GM19324 (cell line): Measurements from ENCODE around the gene TBC1D1.
"Not testable (repeated sequence)": the region's sequence is repeated elsewhere in the genome, so short reads cannot be mapped to it uniquely, and the experiment has no call there.

Experiments
- ATAC-seq: cut with Tn5 transposase; IDR thresholded peaks from one replicate; pipeline ENCODE4 v1.9.1; 2021; ENCODE audit warnings: mild to moderate bottlenecking, moderate library complexity; ENCODE audit not compliant: unreplicated experiment, low FRiP score

TBC1D1 gene

DNA sequence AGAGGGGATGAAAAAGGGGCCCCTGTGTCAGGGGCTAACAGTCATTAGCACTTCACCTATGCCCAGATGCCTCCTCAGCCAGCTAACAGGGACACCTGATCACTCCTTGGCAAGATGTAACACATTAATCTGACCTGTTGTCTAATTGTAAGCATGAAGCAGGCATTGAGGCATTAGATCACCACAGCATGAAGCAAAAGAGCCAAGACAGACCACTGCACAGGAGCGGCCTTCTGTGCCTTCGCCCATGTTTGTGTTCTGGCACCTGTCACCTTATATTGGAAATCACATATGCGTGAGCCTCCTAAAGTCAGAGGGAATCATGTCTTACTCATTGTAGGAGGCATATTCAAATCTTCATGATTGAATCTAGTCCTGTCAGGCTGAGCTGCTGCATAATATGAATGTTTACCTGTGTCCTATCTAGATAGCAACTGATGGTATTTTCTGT, 117.7 kb downstream of the TBC1D1 start:
- no peak for ATAC-seq

DNA sequence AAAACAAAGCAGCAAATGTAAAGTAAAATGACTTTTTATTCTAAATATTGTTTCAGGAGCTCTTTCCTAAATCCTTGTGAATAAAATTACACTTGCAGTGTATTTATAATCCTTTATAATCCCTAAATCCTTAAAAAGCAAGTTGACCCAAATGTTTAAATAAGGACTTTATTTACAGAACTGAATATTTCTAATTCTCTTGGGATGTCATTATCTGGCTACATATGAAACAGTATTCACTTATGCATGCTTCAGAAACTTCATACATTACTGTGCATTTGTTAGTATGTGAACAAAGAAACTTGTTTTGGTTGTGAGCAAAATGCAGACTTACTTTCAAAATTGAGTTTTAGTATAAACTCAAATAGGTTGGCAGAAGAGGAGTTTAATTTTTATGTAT, 118.5 kb downstream of the TBC1D1 start:
- ATAC-seq: no peak

DNA sequence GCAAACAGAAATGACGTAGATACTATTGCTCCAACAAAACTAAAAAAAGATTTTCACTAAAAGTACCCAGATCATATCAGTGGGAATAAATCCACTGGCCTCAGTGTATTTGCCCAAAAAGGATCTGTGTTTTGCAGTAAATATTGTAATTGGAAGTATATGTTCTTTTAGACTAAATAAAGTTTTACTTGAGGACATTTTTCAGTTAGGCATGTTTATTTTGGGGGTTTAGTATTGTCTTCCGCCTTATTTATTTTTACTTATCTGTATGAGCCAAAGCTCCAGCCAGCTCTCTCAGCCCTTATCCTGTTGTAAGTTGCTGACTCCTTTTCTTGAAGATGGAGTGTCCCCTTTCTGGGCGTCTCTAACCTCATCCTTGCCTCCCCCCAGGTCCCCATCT, 119.1 kb downstream of the TBC1D1 start:
- ATAC-seq: no peak

DNA sequence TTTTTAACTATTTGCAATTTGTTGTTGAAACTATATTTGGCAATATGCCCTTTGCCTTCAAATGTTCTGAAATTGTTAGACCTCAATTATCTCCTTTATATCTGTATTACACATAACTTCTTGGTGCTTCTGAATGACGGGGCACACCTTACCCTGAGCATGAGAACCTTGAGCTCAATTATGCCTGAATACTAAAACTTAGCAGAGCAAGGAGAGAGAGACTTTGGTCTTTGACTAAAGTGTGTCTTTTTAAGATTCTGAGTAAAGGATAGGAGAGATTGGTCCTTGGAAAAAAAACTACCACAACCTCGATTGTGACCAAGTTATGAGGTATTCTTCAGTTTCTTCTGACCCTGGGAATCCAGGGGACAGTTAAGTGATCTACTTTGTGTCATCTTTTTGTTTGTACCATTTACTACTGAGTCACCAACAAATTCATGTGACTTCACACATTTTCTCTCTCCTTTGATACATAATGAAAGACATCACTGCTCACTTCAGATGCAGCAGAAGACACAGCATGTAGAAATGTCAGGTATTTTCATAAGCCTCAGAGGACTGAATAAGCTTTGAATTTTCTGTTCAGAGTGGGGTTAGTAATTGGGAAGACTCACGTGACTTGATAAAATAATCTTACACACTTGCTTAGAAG, 120.8 kb downstream of the TBC1D1 start:
- ATAC-seq: no peak

DNA sequence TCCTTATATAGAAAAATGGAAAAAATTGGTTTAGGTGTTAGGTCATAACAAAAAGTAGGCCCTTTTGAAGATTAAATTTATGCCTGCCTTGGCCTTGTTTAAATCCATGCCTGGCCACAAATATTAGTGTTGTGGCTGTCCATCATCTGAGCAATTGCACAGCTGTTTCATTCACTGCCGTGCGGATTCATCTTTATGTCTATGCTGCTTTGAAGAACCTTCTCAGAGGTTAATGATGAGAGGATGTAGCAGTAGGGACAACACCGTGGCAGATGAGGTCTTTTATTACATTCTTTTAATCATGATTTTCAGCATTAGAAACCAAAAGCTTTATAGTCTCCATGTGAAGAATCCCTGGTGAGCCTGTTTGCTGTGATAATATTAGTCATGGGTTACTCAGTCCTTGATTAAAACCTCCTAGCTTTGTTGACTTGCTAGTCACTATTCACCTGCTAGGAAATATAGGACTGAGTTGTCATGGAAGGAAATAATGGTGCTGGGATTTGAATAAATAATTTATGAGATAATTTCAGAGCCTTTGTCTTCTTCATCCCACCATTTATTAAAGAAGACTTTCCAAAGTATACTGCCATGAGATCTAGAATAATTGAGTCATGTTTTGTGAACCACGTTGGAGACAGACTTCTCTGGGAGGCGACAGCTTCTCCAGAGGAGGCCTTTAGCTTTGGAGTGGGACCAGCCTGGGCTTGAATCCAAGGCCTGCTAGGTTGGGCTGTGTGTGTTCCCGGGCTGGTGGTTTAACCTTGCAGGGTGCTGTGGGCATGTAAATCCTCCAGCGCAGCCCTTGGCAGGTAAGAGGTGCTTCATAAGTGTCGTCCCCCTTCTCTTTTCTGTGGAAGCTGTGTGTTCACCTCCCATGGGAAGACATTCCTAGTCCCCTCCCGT, 122.8 kb downstream of the TBC1D1 start:
- no peak for ATAC-seq

DNA sequence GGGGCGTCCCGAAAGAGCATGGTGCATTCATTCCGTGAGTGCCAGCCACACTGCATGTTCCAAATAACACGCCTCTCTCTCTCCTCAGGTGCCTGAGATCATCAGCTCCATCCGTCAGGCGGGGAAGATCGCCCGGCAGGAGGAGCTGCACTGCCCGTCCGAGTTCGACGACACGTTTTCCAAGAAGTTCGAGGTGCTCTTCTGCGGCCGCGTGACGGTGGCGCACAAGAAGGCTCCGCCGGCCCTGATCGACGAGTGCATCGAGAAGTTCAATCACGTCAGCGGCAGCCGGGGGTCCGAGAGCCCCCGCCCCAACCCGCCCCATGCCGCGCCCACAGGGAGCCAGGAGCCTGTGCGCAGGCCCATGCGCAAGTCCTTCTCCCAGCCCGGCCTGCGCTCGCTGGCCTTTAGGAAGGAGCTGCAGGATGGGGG, 123.6 kb downstream of the TBC1D1 start:
- ATAC-seq: no peak

DNA sequence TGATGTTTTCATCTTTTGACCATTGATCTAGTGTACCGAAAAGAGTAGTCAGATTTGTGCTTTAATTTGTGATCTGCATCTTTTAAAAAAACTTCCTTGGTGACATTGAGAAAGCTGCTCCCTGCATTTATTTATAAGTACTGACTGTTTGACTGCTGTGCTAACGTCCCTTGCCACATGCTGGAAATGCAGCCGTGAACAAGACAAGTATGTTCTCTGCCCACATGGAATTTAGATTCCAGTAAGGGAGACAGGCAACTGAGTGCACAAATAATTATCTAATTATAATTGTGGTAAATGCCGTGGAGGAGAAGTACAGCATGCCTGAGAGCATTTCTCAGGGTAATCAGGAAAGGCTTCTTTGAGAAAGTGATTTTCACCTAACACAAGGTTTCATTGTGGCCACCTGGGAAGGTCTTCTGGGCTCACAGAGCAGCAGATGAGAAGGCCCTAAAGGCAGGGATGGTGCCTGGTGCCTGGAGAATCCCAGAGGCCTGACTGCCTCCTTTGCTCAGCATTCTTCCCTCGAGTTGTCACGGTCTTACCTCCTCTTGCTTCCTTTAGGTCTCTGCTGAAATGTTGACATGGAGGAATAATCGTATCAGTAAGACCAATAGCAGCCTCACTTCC, 125.1 kb downstream of the TBC1D1 start:
- ATAC-seq: no peak

DNA sequence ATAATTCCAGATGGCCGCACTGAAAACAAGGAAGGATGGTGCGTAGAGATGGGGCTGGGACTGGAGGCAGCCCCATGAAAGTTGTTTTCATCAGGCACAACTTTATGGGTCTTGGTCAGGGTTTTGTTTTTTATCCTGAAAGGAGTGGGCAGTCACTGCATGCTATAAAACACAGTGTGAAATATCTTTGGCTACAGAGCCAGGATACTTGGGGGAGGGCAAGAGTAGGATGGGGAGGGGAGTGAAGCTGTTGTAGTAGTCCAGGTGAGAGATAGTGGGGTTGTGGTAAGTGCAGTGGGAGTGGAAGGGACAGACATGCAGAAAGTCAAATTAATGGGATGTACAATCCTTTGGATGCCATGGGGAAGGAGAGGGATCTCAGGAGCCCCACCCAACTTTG, 125.8 kb downstream of the TBC1D1 start:
- no peak for ATAC-seq

DNA sequence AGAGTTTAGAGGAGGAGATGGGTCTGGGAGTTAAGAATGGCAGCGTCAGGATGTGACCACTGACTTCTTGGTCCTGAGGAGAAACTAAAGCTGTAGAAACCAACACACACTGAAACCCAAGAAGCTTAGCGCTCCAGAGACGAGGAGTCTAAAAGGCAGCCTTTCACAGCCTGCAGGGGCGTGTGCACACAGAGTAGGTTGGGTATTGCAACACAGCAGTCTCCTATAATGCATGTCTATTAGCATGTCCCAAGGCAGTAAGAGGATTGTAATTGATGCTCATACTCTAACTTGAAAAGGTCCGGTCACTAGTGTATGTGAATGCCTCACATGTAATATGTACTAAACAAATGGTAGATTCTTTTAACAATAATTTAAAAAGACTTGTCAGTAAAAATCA, 126.7 kb downstream of the TBC1D1 start:
- no peak for ATAC-seq

DNA sequence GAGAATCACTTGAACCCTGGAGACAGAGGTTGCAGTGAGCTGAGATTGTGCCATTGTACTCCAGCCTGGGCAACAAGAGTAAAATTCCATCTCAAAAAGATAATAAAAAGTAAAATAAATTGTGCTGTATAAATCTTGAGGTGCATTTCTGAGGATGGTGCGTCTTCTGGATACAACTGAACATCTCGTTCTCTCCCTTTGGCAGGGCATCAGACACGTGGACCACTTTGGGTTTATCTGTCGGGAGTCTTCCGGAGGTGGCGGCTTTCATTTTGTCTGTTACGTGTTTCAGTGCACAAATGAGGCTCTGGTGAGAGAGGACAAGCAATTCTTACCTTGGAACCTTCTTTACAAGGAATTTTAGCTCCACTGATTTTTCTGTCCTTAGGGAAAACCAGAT, 129.5 kb downstream of the TBC1D1 start:
- no peak for ATAC-seq

DNA sequence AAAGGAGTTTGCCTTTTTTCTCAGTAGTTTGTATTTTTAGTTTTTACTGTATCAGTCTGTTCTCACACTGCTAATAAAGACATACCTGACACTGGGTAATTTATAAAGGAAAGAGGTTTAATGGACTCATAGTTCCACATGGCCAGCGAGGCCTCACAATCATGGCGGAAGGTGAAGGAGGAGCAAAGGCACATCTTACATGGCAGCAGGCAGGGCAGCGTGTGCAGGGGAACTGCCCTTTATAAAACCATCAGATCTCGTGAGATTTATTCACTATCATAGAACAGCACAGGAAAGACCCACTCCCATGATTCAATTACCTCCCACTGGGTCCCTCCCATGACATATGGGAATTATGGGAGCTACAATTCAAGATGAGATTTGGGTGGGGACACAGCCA, 130.1 kb downstream of the TBC1D1 start:
- not testable (repeated sequence) for ATAC-seq

DNA sequence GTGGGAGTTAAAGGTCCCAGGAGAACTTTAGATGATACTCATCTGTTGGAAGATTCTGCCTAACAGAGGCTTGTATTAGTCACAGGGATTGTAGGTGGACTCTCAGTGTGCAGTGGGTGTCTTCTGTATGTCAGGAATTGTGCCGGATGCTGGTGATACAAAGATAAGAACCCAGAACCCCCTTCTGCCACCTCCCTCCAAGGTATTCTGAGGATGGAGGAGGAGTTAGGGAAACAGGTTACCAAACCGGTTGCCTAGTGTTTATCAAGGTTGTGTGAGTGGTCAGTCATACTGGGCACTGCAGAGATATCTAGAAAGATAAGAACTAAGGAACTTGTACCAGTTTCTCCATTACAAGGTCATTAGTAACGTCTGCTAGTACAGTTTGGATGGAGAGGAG, 130.9 kb downstream of the TBC1D1 start:
- no peak for ATAC-seq

DNA sequence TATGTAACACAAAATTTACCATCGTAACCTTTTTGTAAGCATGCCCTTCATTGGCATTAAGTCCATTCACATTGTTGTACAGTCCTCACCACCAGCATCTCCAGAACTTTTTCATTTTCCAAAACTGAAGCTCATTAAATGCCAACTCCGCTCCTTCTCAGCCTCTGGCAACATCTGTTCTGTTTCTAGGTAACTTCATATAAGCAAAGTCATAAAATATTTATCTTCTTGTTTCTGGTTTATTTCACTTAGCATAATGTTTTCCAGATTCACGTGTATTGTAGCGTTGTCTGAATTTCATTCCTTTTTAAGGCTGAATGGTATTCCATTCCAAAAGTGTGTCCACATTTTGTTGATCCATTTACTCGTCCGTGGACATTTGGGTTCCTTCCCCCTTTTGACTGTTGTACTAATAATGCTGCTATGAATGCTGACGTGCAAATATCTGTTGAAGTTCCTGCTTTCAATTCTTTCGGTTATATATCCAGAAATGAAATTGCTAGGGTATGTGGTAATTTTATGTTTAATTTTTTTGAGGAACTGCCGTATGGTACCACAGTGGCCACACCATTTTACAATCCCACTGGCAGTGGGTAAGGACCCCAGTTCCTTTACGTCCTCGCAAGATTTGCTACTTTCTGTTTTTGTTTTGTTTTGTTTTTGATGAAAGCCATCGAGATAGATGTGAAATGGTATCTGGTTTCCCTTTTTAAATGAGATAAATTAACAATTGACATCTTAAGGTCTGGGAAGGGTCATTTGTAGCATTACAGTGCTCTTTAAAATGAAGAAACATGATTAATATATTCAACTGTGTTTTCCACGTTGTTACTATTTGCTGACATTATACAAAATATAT, 132.7 kb downstream of the TBC1D1 start:
- ATAC-seq: no peak

DNA sequence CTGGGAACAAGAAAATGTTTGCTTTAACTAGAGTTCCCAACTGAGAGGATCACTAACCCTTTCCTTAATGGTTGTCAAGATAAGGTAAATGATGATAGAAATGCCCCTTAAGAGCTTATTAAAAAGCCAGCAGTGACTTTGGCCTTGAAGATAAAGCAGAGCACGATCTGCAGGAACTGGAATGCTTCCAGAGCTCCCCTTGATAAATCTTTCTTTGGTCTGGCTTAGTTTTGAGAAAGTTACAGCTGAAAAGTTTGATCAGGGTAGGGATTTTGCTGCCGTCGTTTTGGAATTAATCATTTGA, 133.3 kb downstream of the TBC1D1 start:
- no peak for ATAC-seq

DNA sequence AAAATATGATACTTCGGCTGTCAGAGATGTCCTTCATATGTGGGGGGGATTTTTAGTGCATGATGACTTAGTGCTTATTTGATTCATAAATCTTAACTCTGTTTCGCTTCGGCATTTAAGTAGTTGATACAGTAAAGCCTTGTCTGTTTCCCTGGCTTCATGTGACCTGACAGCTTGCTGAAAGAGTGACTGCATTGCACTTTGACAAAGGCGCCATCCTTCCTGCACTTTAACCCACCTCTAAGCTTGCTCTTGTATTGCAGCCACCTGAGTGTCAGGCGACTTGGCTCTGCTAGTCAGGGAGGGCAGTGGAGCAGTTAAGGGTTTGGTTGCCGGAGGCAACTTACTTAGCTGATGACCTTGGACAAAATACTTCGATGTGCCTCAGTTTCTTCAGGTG, 134.8 kb downstream of the TBC1D1 start:
- ATAC-seq: no peak

DNA sequence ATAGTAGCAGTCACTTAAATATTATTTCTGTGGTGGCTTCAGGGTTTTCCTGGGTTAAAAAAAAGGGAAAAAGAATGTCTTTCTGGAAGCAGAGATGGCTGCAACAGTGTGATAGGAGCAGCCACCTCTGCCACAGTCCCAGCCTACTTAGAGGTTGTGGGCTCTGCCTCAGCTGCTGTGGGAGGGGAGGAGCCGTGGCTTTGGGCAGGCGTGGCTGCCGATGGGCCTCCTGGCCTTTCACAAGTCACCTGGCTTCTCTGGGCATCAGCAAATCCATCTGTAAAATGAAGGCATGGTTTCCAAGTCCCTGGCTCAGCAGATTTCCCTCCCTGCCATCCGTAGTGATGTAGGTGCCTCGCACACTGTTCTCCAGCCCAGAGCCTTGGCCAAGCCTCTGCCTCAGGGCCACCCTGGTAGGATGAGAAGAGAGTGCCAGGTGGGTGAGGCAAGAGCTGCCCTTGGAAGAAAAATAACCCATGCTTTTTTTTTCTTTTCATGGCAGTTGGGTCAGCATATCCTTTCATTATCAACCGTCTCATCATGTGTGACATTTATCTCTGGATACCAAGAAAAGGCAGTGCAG, 135.4 kb downstream of the TBC1D1 start:
- no peak for ATAC-seq

DNA sequence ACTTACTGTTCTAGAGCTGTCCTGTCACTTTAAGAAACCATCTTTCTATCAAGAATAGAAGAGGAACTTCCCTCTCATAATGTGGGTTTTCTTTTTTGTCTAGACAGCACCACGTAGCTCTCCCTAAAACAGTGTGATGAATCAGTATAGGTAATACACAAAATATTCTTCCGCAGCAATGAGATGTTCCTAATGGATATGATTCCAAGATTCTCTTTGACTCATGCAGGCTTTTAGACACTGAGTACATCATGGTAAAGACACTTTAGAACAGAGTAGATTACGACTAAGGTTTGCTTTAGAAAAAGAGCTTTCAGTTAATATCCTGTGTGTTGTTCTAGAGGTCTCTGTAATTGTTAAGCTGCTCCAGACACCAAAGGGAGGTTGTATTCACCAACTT, 139.1 kb downstream of the TBC1D1 start:
- no peak for ATAC-seq

DNA sequence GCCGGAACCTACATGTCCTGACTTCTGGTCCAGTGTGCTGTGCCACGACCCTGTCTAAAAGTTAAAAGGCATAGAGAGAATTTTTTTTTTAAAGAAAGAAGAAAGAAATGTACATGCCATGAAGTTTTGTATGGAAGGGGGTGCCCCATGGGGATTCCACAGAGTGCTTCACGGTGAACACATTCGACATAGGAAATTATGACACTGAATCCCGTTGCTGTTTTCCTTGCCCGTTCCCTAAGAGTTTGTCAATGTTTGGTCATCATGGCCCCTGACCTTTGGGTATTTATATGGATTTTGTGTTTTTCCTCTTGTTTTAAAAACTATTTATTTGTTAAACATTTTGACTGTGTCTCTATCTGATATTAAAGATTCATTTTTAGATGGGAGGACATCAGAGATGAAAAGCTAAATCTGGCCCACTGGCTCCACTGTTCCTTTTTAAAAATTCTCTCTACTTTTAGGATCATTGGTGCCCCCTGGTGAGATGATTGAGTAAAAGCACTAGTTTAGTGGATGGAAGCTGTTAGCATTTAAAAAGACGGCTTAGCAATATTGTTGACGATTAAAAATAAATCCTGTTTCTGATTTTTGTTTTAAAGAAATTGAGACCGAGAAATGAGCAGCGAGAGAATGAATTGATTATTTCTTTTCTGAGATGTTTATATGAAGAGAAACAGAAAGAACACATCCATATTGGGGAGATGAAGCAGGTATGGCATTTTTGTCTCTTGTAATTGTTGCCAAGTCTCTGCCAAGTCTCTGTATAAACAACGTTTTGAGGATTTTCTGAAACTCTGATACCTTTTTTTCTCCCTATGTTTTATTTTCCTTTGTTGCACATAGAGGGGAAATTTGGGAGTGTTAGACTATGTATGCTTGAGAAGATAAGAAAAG, 144.3 kb downstream of the TBC1D1 start:
- ATAC-seq: no peak

DNA sequence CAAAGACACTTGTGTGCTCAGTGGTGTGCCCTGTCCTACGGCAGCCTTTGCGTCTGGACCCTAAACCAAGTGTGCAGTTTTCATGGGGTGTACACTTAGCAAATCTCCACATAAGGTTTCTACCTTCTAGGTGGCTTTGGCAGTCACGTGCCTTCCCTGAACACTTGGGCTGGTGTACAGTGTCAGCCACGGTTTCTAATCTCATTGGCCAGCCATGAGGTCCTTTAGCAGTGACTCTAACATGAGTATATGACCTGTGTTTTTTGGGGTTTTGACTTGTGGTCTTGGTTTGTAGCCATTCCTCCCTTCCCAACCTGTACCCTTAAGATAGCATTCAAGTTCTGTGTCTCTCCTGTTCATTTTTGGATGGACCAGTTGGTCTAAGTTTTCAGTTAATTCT, 145.7 kb downstream of the TBC1D1 start:
- no peak for ATAC-seq
